ENCODE results near the gene TMC5.
"Not testable (repeated sequence)": the region's sequence is repeated elsewhere in the genome, so short reads cannot be mapped to it uniquely, and the experiment has no call there.

TMC5 gene

GRCh38 chr16:19395646-19396267, 21.9 kb upstream of the TMC5 start:
- H3K9ac ChIP-seq (ENCODE audit: low read length); H3K36me3 ChIP-seq (ENCODE audit: control insufficient read depth in 1 of 2, insufficient read depth in 2 of 2, low read length in 2 of 2); H2AFZ ChIP-seq (ENCODE audit: insufficient read depth, low read length, poor library complexity); H3K79me1 ChIP-seq (ENCODE audit: low read length); H3K4me2 ChIP-seq (ENCODE audit: low read length); H2BK5ac ChIP-seq (ENCODE audit: low read depth, low read length, poor library complexity); H2BK12ac ChIP-seq (ENCODE audit: low read length); H4K91ac ChIP-seq (ENCODE audit: low read depth, low read length); H4K12ac ChIP-seq (ENCODE audit: low read depth, low read length); H3K79me2 ChIP-seq (ENCODE audit: control insufficient read depth, insufficient read depth, low read length, poor library complexity); H3K18ac ChIP-seq (ENCODE audit: low read length); H3K4me3 ChIP-seq (ENCODE audit: low read depth, low read length); H3K27ac ChIP-seq (ENCODE audit: low read depth, low read length); H3K23ac ChIP-seq (ENCODE audit: low read length); H2AK5ac ChIP-seq (ENCODE audit: low read length); H3K27me3 ChIP-seq (ENCODE audit: insufficient read depth, low read length); H3K14ac ChIP-seq (ENCODE audit: low read length); H2BK120ac ChIP-seq (ENCODE audit: insufficient read depth, low read length, poor library complexity); H3K4ac ChIP-seq (ENCODE audit: low read depth, low read length); H3K9me3 ChIP-seq (ENCODE audit: insufficient read depth, low read depth, low read length); H4K8ac ChIP-seq (ENCODE audit: low read depth, low read length): not testable (repeated sequence)
- WGBS (ENCODE audit: extremely low coverage, insufficient coverage, insufficient read length) = no CpG with 5 or more reads among the region's 4 CpGs
- H3K4me1 ChIP-seq (ENCODE audit: control insufficient read depth in 1 of 2, insufficient read depth in 2 of 2, low read length in 2 of 2) = peaks cover 9 to 11% of the 10 kb centered on the region in 2 experiments
- DNase-seq = peak; percentile 86 to 93

GRCh38 chr16:19396555-19397011, 21.1 kb upstream of the TMC5 start:
- WGBS (ENCODE audit: extremely low coverage, insufficient coverage, insufficient read length) = no CpG with 5 or more reads among the region's 9 CpGs
- no peak overlapping the region for H4K91ac ChIP-seq (ENCODE audit: low read depth, low read length)
- no peak overlapping the region for H3K27ac ChIP-seq (ENCODE audit: low read depth, low read length)
- H3K4me3 ChIP-seq (ENCODE audit: low read depth, low read length) = no peak overlapping the region
- H3K9ac ChIP-seq (ENCODE audit: low read length) = no peak overlapping the region
- no peak overlapping the region for H4K8ac ChIP-seq (ENCODE audit: low read depth, low read length)
- peaks cover 9 to 11% of the 10 kb centered on the region in 2 experiments for H3K4me1 ChIP-seq (ENCODE audit: control insufficient read depth in 1 of 2, insufficient read depth in 2 of 2, low read length in 2 of 2)
- peaks cover 7% of the 10 kb centered on the region for H3K9me3 ChIP-seq (ENCODE audit: insufficient read depth, low read depth, low read length)
- no peak overlapping the region for H3K14ac ChIP-seq (ENCODE audit: low read length)
- no peak overlapping the region for H2AFZ ChIP-seq (ENCODE audit: insufficient read depth, low read length, poor library complexity)
- H3K27me3 ChIP-seq (ENCODE audit: insufficient read depth, low read length) = no peaks in the 10 kb centered on the region
- no peak overlapping the region for H3K23ac ChIP-seq (ENCODE audit: low read length)
- H4K12ac ChIP-seq (ENCODE audit: low read depth, low read length) = no peak overlapping the region
- H2BK5ac ChIP-seq (ENCODE audit: low read depth, low read length, poor library complexity) = no peak overlapping the region
- H2BK120ac ChIP-seq (ENCODE audit: insufficient read depth, low read length, poor library complexity) = no peak overlapping the region
- no peak overlapping the region for H2BK12ac ChIP-seq (ENCODE audit: low read length)
- H3K79me1 ChIP-seq (ENCODE audit: low read length) = peaks cover 4% of the 10 kb centered on the region
- H3K36me3 ChIP-seq (ENCODE audit: control insufficient read depth in 1 of 2, insufficient read depth in 2 of 2, low read length in 2 of 2) = peaks cover 0 to 2% of the 10 kb centered on the region in 2 experiments
- H2AK5ac ChIP-seq (ENCODE audit: low read length) = no peak overlapping the region
- no peak overlapping the region for H3K18ac ChIP-seq (ENCODE audit: low read length)
- no peaks in the 10 kb centered on the region for H3K79me2 ChIP-seq (ENCODE audit: control insufficient read depth, insufficient read depth, low read length, poor library complexity)
- no peak overlapping the region for H3K4ac ChIP-seq (ENCODE audit: low read depth, low read length)
- peak in 1 of 2 donors; percentile 34 for DNase-seq
- no peak overlapping the region for H3K4me2 ChIP-seq (ENCODE audit: low read length)

- not testable (repeated sequence) for H3K9ac ChIP-seq (ENCODE audit: low read length); H2BK5ac ChIP-seq (ENCODE audit: low read depth, low read length, poor library complexity); H3K4me3 ChIP-seq (ENCODE audit: low read depth, low read length); H3K18ac ChIP-seq (ENCODE audit: low read length); H2AFZ ChIP-seq (ENCODE audit: insufficient read depth, low read length, poor library complexity); H4K91ac ChIP-seq (ENCODE audit: low read depth, low read length); H3K23ac ChIP-seq (ENCODE audit: low read length); H2AK5ac ChIP-seq (ENCODE audit: low read length); H3K79me2 ChIP-seq (ENCODE audit: control insufficient read depth, insufficient read depth, low read length, poor library complexity); H3K4ac ChIP-seq (ENCODE audit: low read depth, low read length); H3K4me2 ChIP-seq (ENCODE audit: low read length); H3K79me1 ChIP-seq (ENCODE audit: low read length); H3K27ac ChIP-seq (ENCODE audit: low read depth, low read length); H3K27me3 ChIP-seq (ENCODE audit: insufficient read depth, low read length); H2BK120ac ChIP-seq (ENCODE audit: insufficient read depth, low read length, poor library complexity); H4K12ac ChIP-seq (ENCODE audit: low read depth, low read length); H3K9me3 ChIP-seq (ENCODE audit: insufficient read depth, low read depth, low read length); H3K14ac ChIP-seq (ENCODE audit: low read length); H4K8ac ChIP-seq (ENCODE audit: low read depth, low read length); H2BK12ac ChIP-seq (ENCODE audit: low read length); H3K36me3 ChIP-seq (ENCODE audit: control insufficient read depth in 1 of 2, insufficient read depth in 2 of 2, low read length in 2 of 2)
- no CpG with 5 or more reads among the region's 2 CpGs for WGBS (ENCODE audit: extremely low coverage, insufficient coverage, insufficient read length)
- peak in 1 of 2 donors; percentile 35 for DNase-seq
- peaks cover 9 to 11% of the 10 kb centered on the region in 2 experiments for H3K4me1 ChIP-seq (ENCODE audit: control insufficient read depth in 1 of 2, insufficient read depth in 2 of 2, low read length in 2 of 2)
Observed at GRCh38 chr16:19397373-19397772, 20.3 kb upstream of the TMC5 start.

DNA sequence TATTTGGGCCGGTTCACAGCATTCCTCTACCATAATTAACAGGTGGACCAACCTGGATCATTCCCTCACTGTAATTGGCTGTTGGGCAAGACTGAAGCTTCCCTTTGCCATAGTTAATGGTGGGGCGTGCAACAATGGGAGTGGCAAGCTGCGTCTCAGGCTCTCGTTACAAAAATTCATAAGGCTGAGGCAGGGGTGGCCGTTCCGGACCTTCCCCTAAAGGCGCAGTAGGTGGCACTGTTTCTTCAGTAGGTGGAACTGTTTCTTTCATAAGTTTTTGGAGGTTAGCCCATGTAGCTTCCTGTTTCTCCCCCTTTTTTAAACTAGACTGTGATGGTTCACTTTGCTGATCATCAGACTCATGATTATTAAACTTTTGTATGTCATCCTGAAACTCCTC, 17.0 kb upstream of the TMC5 start:
- Histone ChIP-seq H3K9me3 (ENCODE audit: insufficient read depth, low read depth, low read length) (peaks cover 13% of the 10 kb centered on the region), H2AK5ac (ENCODE audit: low read length) (no peak overlapping the region), H3K18ac (ENCODE audit: low read length) (no peak overlapping the region), H2AFZ (ENCODE audit: insufficient read depth, low read length, poor library complexity) (no peak overlapping the region), H3K14ac (ENCODE audit: low read length) (no peak overlapping the region), H3K9ac (ENCODE audit: low read length) (no peak overlapping the region), H4K12ac (ENCODE audit: low read depth, low read length) (no peak overlapping the region), H3K23ac (ENCODE audit: low read length) (no peak overlapping the region), H3K36me3 (ENCODE audit: control insufficient read depth in 1 of 2, insufficient read depth in 2 of 2, low read length in 2 of 2) (peaks cover 0 to 2% of the 10 kb centered on the region in 2 experiments), H4K8ac (ENCODE audit: low read depth, low read length) (no peak overlapping the region), H2BK5ac (ENCODE audit: low read depth, low read length, poor library complexity) (no peak overlapping the region), H2BK12ac (ENCODE audit: low read length) (no peak overlapping the region), H3K27ac (ENCODE audit: low read depth, low read length) (no peak overlapping the region), H3K79me1 (ENCODE audit: low read length) (no peaks in the 10 kb centered on the region), H3K27me3 (ENCODE audit: insufficient read depth, low read length) (no peaks in the 10 kb centered on the region), H3K4me3 (ENCODE audit: low read depth, low read length) (no peak overlapping the region), H2BK120ac (ENCODE audit: insufficient read depth, low read length, poor library complexity) (no peak overlapping the region), H3K79me2 (ENCODE audit: control insufficient read depth, insufficient read depth, low read length, poor library complexity) (no peaks in the 10 kb centered on the region), H3K4me2 (ENCODE audit: low read length) (no peak overlapping the region), H4K91ac (ENCODE audit: low read depth, low read length) (no peak overlapping the region), H3K4me1 (ENCODE audit: control insufficient read depth in 1 of 2, insufficient read depth in 2 of 2, low read length in 2 of 2) (peaks cover 4 to 10% of the 10 kb centered on the region in 2 experiments), H3K4ac (ENCODE audit: low read depth, low read length) (no peak overlapping the region)
- WGBS (ENCODE audit: extremely low coverage, insufficient coverage, insufficient read length) = no CpG with 5 or more reads among the region's 7 CpGs
- DNase-seq = peak; percentile 54 to 59
